ENCODE measurements around the gene CUBN. TPM values are rescaled to one million over a fixed set of nuclear protein-coding genes. Genes with fewer than 3 reads are reported as not detected.

Gene CUBN
- polyA plus RNA-seq, 1 experiment = 0.76 TPM

DNA sequence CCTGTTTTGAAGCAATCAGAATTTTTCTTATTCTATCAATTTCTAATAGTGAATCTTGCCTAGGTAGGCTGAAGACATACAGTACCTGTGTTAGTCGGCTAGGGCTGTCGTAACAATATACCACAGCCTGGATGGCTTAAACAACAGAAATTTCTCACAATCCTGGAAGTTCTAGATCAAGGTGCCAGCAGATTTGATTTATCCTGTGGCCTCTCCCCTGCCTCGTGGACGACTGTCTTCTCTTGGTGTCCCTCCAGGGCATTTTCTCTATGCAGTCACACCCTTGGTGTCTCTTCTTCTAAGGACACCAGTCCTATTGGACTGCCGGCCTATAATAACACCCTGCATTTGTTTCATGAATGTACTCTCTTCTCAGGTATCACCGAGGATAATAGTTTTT lies 310.6 kb downstream of the CUBN start:
- no peak overlapping the region for H3K27ac ChIP-seq (ENCODE audit: low read depth, low read length)
- TF ChIP-seq CTCF (IDR thresholded peaks at IDR 0.05; ENCODE audit: low read depth, low read length) = no peak
- H3K9me3 ChIP-seq (ENCODE audit: control insufficient read depth, insufficient read depth, low read length) = peaks cover 11% of the 10 kb centered on the region
- DNase-seq (ENCODE audit: low read depth, low spot score) = no peak
- ChIA-PET CTCF (no interaction called here), POLR2A (no interaction called here)
- H3K4me3 ChIP-seq (ENCODE audit: low read depth, low read length) = no peak overlapping the region
- no peaks in the 10 kb centered on the region for H3K27me3 ChIP-seq (ENCODE audit: control insufficient read depth, insufficient read depth, low read length)

DNA sequence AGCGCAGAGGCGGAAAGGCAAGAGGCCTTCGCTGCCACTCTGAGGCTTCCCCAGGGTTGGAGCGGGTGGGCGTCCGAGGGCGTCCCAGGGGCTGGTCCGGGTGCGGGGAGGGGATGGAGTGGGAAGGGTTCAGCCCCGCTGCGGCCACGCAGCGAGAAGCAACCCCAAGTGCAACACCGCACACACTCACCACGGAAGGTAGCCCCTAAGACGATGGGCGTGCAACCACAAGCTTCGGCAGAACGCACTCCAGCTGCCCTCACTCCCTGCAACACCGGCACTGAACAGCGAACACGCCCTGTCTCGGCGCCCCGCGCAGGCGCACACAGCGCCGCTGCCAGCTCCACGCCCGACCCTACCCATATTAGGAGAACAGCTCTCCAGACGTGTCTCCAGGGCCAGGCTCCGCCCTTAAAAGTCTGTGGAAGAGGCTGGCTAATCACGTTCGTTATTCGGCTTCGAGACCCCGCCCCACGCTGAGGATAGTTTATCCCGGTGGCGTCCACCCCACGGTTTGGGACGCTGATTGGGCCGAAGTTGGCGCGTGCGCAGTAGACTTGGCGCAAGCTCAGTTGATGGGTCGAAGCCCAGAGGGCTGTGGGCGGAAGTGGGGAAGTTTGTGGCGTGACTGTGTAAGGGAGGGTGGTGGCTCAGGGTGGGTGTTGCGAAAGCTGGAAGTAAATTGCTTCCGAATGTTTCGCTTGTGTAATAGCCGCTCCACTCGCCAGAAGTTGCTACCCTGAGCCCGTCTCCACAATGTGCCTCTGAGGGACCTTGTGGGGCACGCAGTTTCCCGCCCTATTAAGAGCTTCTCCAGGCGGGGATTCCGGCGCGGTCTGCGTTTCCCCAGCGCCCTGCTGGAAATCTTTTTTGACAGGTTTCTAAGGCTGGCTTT lies 312.2 kb downstream of the CUBN start, which contains the start of gene RSU1:
Gene RSU1 (minus strand): TSS at position 300 of the 895 bp plus-strand sequence. CDS start 343 bp downstream, outside the sequence.
- DNase-seq (ENCODE audit: low read depth, low spot score) = peak; percentile 99
- ChIA-PET CTCF (interaction anchor here (0.6 to 1.3 kb wide), 6 partner anchors 8 to 1399 kb away, joined by 3 to 9 read pairs (median 4); no protein-coding TSS in a partner anchor), POLR2A (interaction anchor here (1.0 kb wide), 2 partner anchors 67 to 413 kb away, joined by 3 to 6 read pairs; no protein-coding TSS in a partner anchor)
- Histone ChIP-seq H3K4me3 (ENCODE audit: low read depth, low read length) (peak within 1 kb of the TSS; percentile 90), H3K9me3 (ENCODE audit: control insufficient read depth, insufficient read depth, low read length) (peaks cover 4% of the 10 kb centered on the region), H3K27ac (ENCODE audit: low read depth, low read length) (peak within 1 kb of the TSS; percentile 93), H3K27me3 (ENCODE audit: control insufficient read depth, insufficient read depth, low read length) (no peaks in the 10 kb centered on the region)
- no peak for TF ChIP-seq CTCF (IDR thresholded peaks at IDR 0.05; ENCODE audit: low read depth, low read length)

- H3K9me3 ChIP-seq (ENCODE audit: control insufficient read depth, insufficient read depth, low read length) = peaks cover 1% of the 10 kb centered on the region
- peak overlapping the region; percentile 90 for H3K4me3 ChIP-seq (ENCODE audit: low read depth, low read length)
- POLR2A ChIA-PET = no interaction called here
- no peak for TF ChIP-seq CTCF (IDR thresholded peaks at IDR 0.05; ENCODE audit: low read depth, low read length)
- CTCF ChIA-PET = interaction anchor here (0.7 to 1.0 kb wide), 2 partner anchors 9 to 1400 kb away, joined by 3 read pairs; no protein-coding TSS in a partner anchor
- no peaks in the 10 kb centered on the region for H3K27me3 ChIP-seq (ENCODE audit: control insufficient read depth, insufficient read depth, low read length)
- H3K27ac ChIP-seq (ENCODE audit: low read depth, low read length) = peak overlapping the region; percentile 80
- DNase-seq (ENCODE audit: low read depth, low spot score) = no peak
Measured at GRCh38 chr10:16816830-16817124, 312.8 kb downstream of the CUBN start.

- CTCF ChIA-PET = no interaction called here
- TF ChIP-seq CTCF (IDR thresholded peaks at IDR 0.05; ENCODE audit: low read depth, low read length) = no peak
- DNase-seq (ENCODE audit: low read depth, low spot score) = no peak
- Histone ChIP-seq H3K27me3 (ENCODE audit: control insufficient read depth, insufficient read depth, low read length) (no peaks in the 10 kb centered on the region), H3K4me3 (ENCODE audit: low read depth, low read length) (peak overlapping the region; percentile 90), H3K9me3 (ENCODE audit: control insufficient read depth, insufficient read depth, low read length) (no peaks in the 10 kb centered on the region; the same call in 1 of the 2 replicates), H3K27ac (ENCODE audit: low read depth, low read length) (no peak overlapping the region)
- POLR2A ChIA-PET = no interaction called here
Measured at GRCh38 chr10:16816171-16816570, 313.4 kb downstream of the CUBN start.

- no peak for DNase-seq (ENCODE audit: low read depth, low spot score)
- H3K4me3 ChIP-seq (ENCODE audit: low read depth, low read length) = no peak overlapping the region
- H3K27me3 ChIP-seq (ENCODE audit: control insufficient read depth, insufficient read depth, low read length) = no peaks in the 10 kb centered on the region
- H3K27ac ChIP-seq (ENCODE audit: low read depth, low read length) = no peak overlapping the region
- ChIA-PET POLR2A (interaction anchor here (0.6 kb wide), 1 partner anchor 15 kb away, joined by 3 read pairs; no protein-coding TSS in a partner anchor), CTCF (interaction anchor here (0.6 to 1.5 kb wide), 2 partner anchors 595 to 1237 kb away, joined by 3 to 4 read pairs; no protein-coding TSS in a partner anchor)
- TF ChIP-seq CTCF (IDR thresholded peaks at IDR 0.05; ENCODE audit: low read depth, low read length) = no peak
- no peaks in the 10 kb centered on the region; the same call in 1 of the 2 replicates for H3K9me3 ChIP-seq (ENCODE audit: control insufficient read depth, insufficient read depth, low read length)
Measured at GRCh38 chr10:16814012-16814411, 315.6 kb downstream of the CUBN start.
